K562 (cell line): ENCODE measurements around the gene POLR3GL. TPM values are rescaled to one million over a fixed set of nuclear protein-coding genes. Genes with fewer than 3 reads are reported as not detected.

ENCODE experiments used
- ATF7 ChIP-seq: fragments of 450-650 bp; IDR thresholded peaks from 2 replicates; pipeline ENCODE4 v1.7.1; 2014; ENCODE audit warnings: mild to moderate bottlenecking, moderate library complexity
- CREM ChIP-seq: IDR thresholded peaks from 2 replicates; pipeline ENCODE4 v1.6.1; 2014; ENCODE audit warnings: antibody characterized with exemption, low read depth
- EZH2 ChIP-seq: IDR thresholded peaks from 2 replicates; pipeline ENCODE4 v1.6.1; 2012; ENCODE audit warnings: low read depth, mild to moderate bottlenecking, inconsistent platforms, low read length, borderline replicate concordance
- GATAD2B ChIP-seq: fragments of 450-650 bp; IDR thresholded peaks from 2 replicates; pipeline ENCODE4 v1.6.1; 2017; ENCODE audit warnings: mild to moderate bottlenecking, borderline replicate concordance
- HDAC3 ChIP-seq: fragments of 450-650 bp; IDR thresholded peaks from 2 replicates; pipeline ENCODE4 v1.6.1; 2018; ENCODE audit warnings: borderline replicate concordance, mild to moderate bottlenecking, moderate library complexity; ENCODE audit not compliant: partially characterized antibody
- MECOM ChIP-seq: fragments of 250-450 bp; sonication (Bioruptor Pico); IDR thresholded peaks from 2 replicates; pipeline ENCODE4 v1.8.0; 2022; ENCODE audit warnings: inconsistent platforms
- MEF2A ChIP-seq: IDR thresholded peaks from 2 replicates; pipeline ENCODE4 v1.6.1; 2011; ENCODE audit warnings: low read depth, mild to moderate bottlenecking, low read length, moderate library complexity; ENCODE audit not compliant: control insufficient read depth
- MTA1 ChIP-seq: fragments of 450-650 bp; IDR thresholded peaks from 2 replicates; pipeline ENCODE4 v1.6.1; 2017; ENCODE audit warnings: borderline replicate concordance
- MTA2 ChIP-seq: fragments of 450-650 bp; IDR thresholded peaks from 2 replicates; pipeline ENCODE4 v1.6.1; 2016; ENCODE audit warnings: low read depth
- NCOA4 ChIP-seq: fragments of 450-650 bp; IDR thresholded peaks from 2 replicates; pipeline ENCODE4 v1.6.1; 2018; ENCODE audit warnings: mild to moderate bottlenecking; ENCODE audit not compliant: partially characterized antibody
- PCBP1 ChIP-seq: fragments of 200-400 bp; formaldehyde crosslinking; IDR thresholded peaks from 2 replicates; pipeline ENCODE4 v1.6.1; 2018; ENCODE audit warnings: mild to moderate bottlenecking, low read depth, low read length; ENCODE audit not compliant: poor library complexity, severe bottlenecking
- RAD21 ChIP-seq, 2 experiments: fragments of 250-450 bp in 1 of 2; fragments of 450-650 bp in 1 of 2; sonication (Bioruptor Pico) in 1 of 2; formaldehyde crosslinking in 1 of 2; IDR thresholded peaks in 1 of 2; conservative IDR thresholded peaks in 1 of 2; 2 replicates each; pipeline versions ENCODE4 v1.4.0 to v1.8.0; 2020 to 2022; ENCODE audit warnings: mild to moderate bottlenecking in 2 of 2, moderate library complexity in 1 of 2
- RFX1 ChIP-seq: fragments of 450-650 bp; IDR thresholded peaks from 2 replicates; pipeline ENCODE4 v1.6.1; 2016; ENCODE audit warnings: mild to moderate bottlenecking, moderate library complexity
- SMARCA4 ChIP-seq: fragments of 450-650 bp; IDR thresholded peaks from 2 replicates; pipeline ENCODE4 v1.6.1; 2016
- USF2 ChIP-seq: sonication (generic); formaldehyde crosslinking; IDR thresholded peaks from 2 replicates; pipeline ENCODE4 v1.5.0; 2020; ENCODE audit warnings: missing genetic modification reagents
- ZNF133 ChIP-seq: fragments of 250-450 bp; sonication (Bioruptor Pico); IDR thresholded peaks from 2 replicates; pipeline ENCODE4 v1.4.0; 2020; ENCODE audit warnings: mild to moderate bottlenecking
- ZNF445 ChIP-seq: fragments of 250-450 bp; sonication (Bioruptor Pico); IDR thresholded peaks from 2 replicates; pipeline ENCODE4 v1.4.0; 2020; ENCODE audit warnings: low read depth, mild to moderate bottlenecking, moderate library complexity
- ZNF583 ChIP-seq: fragments of 250-450 bp; sonication (Bioruptor Pico); IDR thresholded peaks from 2 replicates; pipeline ENCODE4 v1.4.0; 2020
- ZSCAN32 ChIP-seq: fragments of 450-650 bp; formaldehyde crosslinking; IDR thresholded peaks from 2 replicates; pipeline ENCODE4 v1.4.0; 2020; ENCODE audit warnings: mild to moderate bottlenecking, moderate library complexity
- polyA plus RNA-seq, 8 experiments: library from polyadenylated mRNA; depleted of rRNA in 4 of 8; stranded (reverse) in 5 of 8; unstranded in 3 of 8; fragments of >200 nt; fragmentation: Nextera tagmentation in 2 of 8; fragmentation: Illumina TruSeq in 1 of 8; extraction: Ambion mirVana in 2 of 8; extraction: Trizol in 1 of 8; gene quantifications; 2 replicates each; pipeline versions ENCODE4 v1.2.1 to v1.2.3, GENCODE V29; 2011 to 2014; ENCODE audit warnings: inconsistent platforms in 1 of 8, missing spikeins in 1 of 8
- total RNA-seq, 7 experiments: library from RNA; depleted of rRNA in 6 of 7; stranded (reverse); fragments of >200 nt in 6 of 7; fragmentation: Illumina TruSeq in 2 of 7; extraction: Trizol in 2 of 7; gene quantifications; 2 replicates each; pipeline versions ENCODE4 v1.2.1 to v1.2.3, GENCODE V29; 2011 to 2021; ENCODE audit warnings: low replicate concordance in 1 of 7
- TF ChIP-seq, protein P1 (sequence below): fragments of 450-650 bp; formaldehyde crosslinking; IDR thresholded peaks from 2 replicates; pipeline ENCODE4 v1.4.0; 2022; ENCODE audit warnings: mild to moderate bottlenecking, moderate library complexity
- TF ChIP-seq, protein P2 (sequence below), 2 experiments: fragments of 450-650 bp in 1 of 2; sonication (generic) in 1 of 2; formaldehyde crosslinking in 1 of 2; IDR thresholded peaks in 1 of 2; conservative IDR thresholded peaks in 1 of 2; 2 replicates each; pipeline versions ENCODE4 v1.6.1 to v1.8.1; 2016 to 2023; ENCODE audit warnings: mild to moderate bottlenecking in 2 of 2, moderate library complexity in 2 of 2, inconsistent platforms in 1 of 2, missing genetic modification reagents in 1 of 2
- TF ChIP-seq, protein P3 (sequence below), 2 experiments: IDR thresholded peaks; 2 replicates each; pipeline ENCODE4 v1.6.1; 2012; ENCODE audit warnings: improper control_type of control experiment in 2 of 2, low read depth in 2 of 2, low read length in 2 of 2, borderline replicate concordance in 1 of 2

The POLR3GL gene
- total and polyA plus RNA-seq, 9 of the 15 experiments (the other 6 are each of a cell fraction or from before 2014, with no cell fraction given), result 14.6 to 48.4 (median 38.2) TPM

GRCh38 chr1:146012703-146013558, 48.4 kb downstream of the POLR3GL start (continued):
- no peak for TF ChIP-seq USF2 (CRISPR knock-in tag)
- no peak for TF ChIP-seq MTA2
- TF ChIP-seq, protein P1, sequence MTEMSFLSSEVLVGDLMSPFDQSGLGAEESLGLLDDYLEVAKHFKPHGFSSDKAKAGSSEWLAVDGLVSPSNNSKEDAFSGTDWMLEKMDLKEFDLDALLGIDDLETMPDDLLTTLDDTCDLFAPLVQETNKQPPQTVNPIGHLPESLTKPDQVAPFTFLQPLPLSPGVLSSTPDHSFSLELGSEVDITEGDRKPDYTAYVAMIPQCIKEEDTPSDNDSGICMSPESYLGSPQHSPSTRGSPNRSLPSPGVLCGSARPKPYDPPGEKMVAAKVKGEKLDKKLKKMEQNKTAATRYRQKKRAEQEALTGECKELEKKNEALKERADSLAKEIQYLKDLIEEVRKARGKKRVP, result no peak
- TF ChIP-seq MTA1, result peak; percentile 51; the same call in 1 of the 2 replicates
- TF ChIP-seq HDAC3, result peak; percentile 64
- TF ChIP-seq MEF2A, result peak; percentile 85
- no peak for TF ChIP-seq ZNF445
- no peak for TF ChIP-seq ZNF583
- no peak for TF ChIP-seq MECOM (CRISPR knock-in tag)
- TF ChIP-seq PCBP1, result no peak
- TF ChIP-seq, protein P2, sequence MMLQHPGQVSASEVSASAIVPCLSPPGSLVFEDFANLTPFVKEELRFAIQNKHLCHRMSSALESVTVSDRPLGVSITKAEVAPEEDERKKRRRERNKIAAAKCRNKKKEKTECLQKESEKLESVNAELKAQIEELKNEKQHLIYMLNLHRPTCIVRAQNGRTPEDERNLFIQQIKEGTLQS (IDR thresholded peaks at IDR 0.05), result peak; percentile 55; the same call in 1 of the 2 replicates
- TF ChIP-seq, protein P2 (CRISPR knock-in tag; conservative IDR thresholded peaks at IDR 0.05), result no peak
- peak; percentile 78; the same call in 1 of the 2 replicates for TF ChIP-seq GATAD2B
- peak; percentile 98 for TF ChIP-seq RAD21 (CRISPR knock-in tag; conservative IDR thresholded peaks at IDR 0.05 in 1 of 2, IDR thresholded peaks at IDR 0.05 in 1 of 2)
- 0 out of 2 replicates have a peak, but pooled peaks have one; percentile 26 for TF ChIP-seq CREM
- no peak for TF ChIP-seq EZH2
- TF ChIP-seq ZNF133 (CRISPR knock-in tag), result no peak
- TF ChIP-seq ATF7, result peak; percentile 49; the same call in 1 of the 2 replicates
- no peak for TF ChIP-seq NCOA4
- no peak for TF ChIP-seq ZSCAN32 (CRISPR knock-in tag)
- no peak for TF ChIP-seq RFX1
- TF ChIP-seq SMARCA4, result peak; percentile 60; the same call in 1 of the 2 replicates
- TF ChIP-seq, protein P3, sequence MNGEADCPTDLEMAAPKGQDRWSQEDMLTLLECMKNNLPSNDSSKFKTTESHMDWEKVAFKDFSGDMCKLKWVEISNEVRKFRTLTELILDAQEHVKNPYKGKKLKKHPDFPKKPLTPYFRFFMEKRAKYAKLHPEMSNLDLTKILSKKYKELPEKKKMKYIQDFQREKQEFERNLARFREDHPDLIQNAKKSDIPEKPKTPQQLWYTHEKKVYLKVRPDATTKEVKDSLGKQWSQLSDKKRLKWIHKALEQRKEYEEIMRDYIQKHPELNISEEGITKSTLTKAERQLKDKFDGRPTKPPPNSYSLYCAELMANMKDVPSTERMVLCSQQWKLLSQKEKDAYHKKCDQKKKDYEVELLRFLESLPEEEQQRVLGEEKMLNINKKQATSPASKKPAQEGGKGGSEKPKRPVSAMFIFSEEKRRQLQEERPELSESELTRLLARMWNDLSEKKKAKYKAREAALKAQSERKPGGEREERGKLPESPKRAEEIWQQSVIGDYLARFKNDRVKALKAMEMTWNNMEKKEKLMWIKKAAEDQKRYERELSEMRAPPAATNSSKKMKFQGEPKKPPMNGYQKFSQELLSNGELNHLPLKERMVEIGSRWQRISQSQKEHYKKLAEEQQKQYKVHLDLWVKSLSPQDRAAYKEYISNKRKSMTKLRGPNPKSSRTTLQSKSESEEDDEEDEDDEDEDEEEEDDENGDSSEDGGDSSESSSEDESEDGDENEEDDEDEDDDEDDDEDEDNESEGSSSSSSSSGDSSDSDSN (IDR thresholded peaks at IDR 0.05; ENCODE audit: borderline replicate concordance in 1 of 2, low read depth in 2 of 2, low read length in 2 of 2), result no peak
